Measurements from ENCODE around the gene SCFD2. TPM values are rescaled to one million over a fixed set of nuclear protein-coding genes. Genes with fewer than 3 reads are reported as not detected.
"Not testable (repeated sequence)": the region's sequence is repeated elsewhere in the genome, so short reads cannot be mapped to it uniquely, and the experiment has no call there.

The SCFD2 gene
- total RNA-seq, 2 donors from 2014 or later: 20.3 to 27.4 TPM

- Histone ChIP-seq H3K27me3 (replicated peaks; ENCODE audit: insufficient read depth) (no peaks in the 10 kb centered on the region), H3K9me3 (no peaks in the 10 kb centered on the region), H3K4me1 (ENCODE audit: control insufficient read depth in 1 of 2, low read depth in 2 of 2) (peaks cover 17 to 59% of the 10 kb centered on the region in 2 donors), H3K4me3 (no peak overlapping the region), H3K36me3 (no peaks in the 10 kb centered on the region), H3K27ac (peak overlapping the region in 1 of 2 donors; percentile 37)
- DNase-seq (ENCODE audit: low spot score) (no peak), ATAC-seq (ENCODE audit: insufficient number of reproducible peaks, low FRiP score, low read depth) (no peak)
- TF ChIP-seq CTCF (IDR thresholded peaks at IDR 0.05): no peak
These were observed 306.0 kb downstream of the SCFD2 start for GRCh38 chr4:53059871-53060270.

- no peaks in the 10 kb centered on the region for H3K9me3 ChIP-seq
- no peak for DNase-seq (ENCODE audit: low spot score)
- H3K4me1 ChIP-seq (ENCODE audit: control insufficient read depth in 1 of 2, low read depth in 2 of 2): peaks cover 17 to 58% of the 10 kb centered on the region in 2 donors
- TF ChIP-seq CTCF (IDR thresholded peaks at IDR 0.05): no peak
- no peak overlapping the region for H3K4me3 ChIP-seq
- peak overlapping the region; percentile 31 to 37 for H3K27ac ChIP-seq
- H3K27me3 ChIP-seq (replicated peaks; ENCODE audit: insufficient read depth): no peaks in the 10 kb centered on the region
- no peaks in the 10 kb centered on the region for H3K36me3 ChIP-seq
- ATAC-seq (ENCODE audit: insufficient number of reproducible peaks, low FRiP score, low read depth): no peak
These were observed 306.6 kb downstream of the SCFD2 start for GRCh38 chr4:53059256-53059655.

GRCh38 chr4:53057679-53058078 is 308.2 kb downstream of the SCFD2 start:
- no peak for TF ChIP-seq CTCF (IDR thresholded peaks at IDR 0.05)
- ATAC-seq (ENCODE audit: insufficient number of reproducible peaks, low FRiP score, low read depth): no peak
- Histone ChIP-seq H3K27me3 (replicated peaks; ENCODE audit: insufficient read depth) (no peaks in the 10 kb centered on the region), H3K36me3 (no peaks in the 10 kb centered on the region), H3K27ac (peak overlapping the region in 1 of 2 donors; percentile 75), H3K9me3 (no peaks in the 10 kb centered on the region), H3K4me1 (ENCODE audit: control insufficient read depth in 1 of 2, low read depth in 2 of 2) (peaks cover 17 to 56% of the 10 kb centered on the region in 2 donors), H3K4me3 (no peak overlapping the region)
- DNase-seq (ENCODE audit: low spot score): no peak

GRCh38 chr4:53057108-53057507 is 308.8 kb downstream of the SCFD2 start:
- DNase-seq (ENCODE audit: low spot score); ATAC-seq (ENCODE audit: insufficient number of reproducible peaks, low FRiP score, low read depth); H3K36me3 ChIP-seq; H3K4me3 ChIP-seq; H3K9me3 ChIP-seq; H3K27me3 ChIP-seq (replicated peaks; ENCODE audit: insufficient read depth): not testable (repeated sequence)
- H3K27ac ChIP-seq: peak overlapping the region; percentile 61 to 75
- H3K4me1 ChIP-seq (ENCODE audit: control insufficient read depth in 1 of 2, low read depth in 2 of 2): peaks cover 17 to 56% of the 10 kb centered on the region in 2 donors

GRCh38 chr4:53055716-53056403 is 310.0 kb downstream of the SCFD2 start:
- Histone ChIP-seq H3K36me3 (no peaks in the 10 kb centered on the region), H3K4me1 (ENCODE audit: control insufficient read depth in 1 of 2, low read depth in 2 of 2) (peaks cover 17 to 56% of the 10 kb centered on the region in 2 donors), H3K27ac (peak overlapping the region; percentile 72 to 75), H3K27me3 (replicated peaks; ENCODE audit: insufficient read depth) (no peaks in the 10 kb centered on the region), H3K9me3 (no peaks in the 10 kb centered on the region), H3K4me3 (no peak overlapping the region)
- DNase-seq (ENCODE audit: low spot score) (no peak), ATAC-seq (ENCODE audit: insufficient number of reproducible peaks, low FRiP score, low read depth) (no peak)
- TF ChIP-seq CTCF (IDR thresholded peaks at IDR 0.05): no peak

- H3K27ac ChIP-seq: peak overlapping the region; percentile 72 to 75
- no peaks in the 10 kb centered on the region for H3K36me3 ChIP-seq
- DNase-seq (ENCODE audit: low spot score): no peak
- H3K4me3 ChIP-seq: no peak overlapping the region
- no peaks in the 10 kb centered on the region for H3K27me3 ChIP-seq (replicated peaks; ENCODE audit: insufficient read depth)
- no peaks in the 10 kb centered on the region for H3K9me3 ChIP-seq
- peaks cover 17 to 56% of the 10 kb centered on the region in 2 donors for H3K4me1 ChIP-seq (ENCODE audit: control insufficient read depth in 1 of 2, low read depth in 2 of 2)
- ATAC-seq (ENCODE audit: insufficient number of reproducible peaks, low FRiP score, low read depth): peak; percentile 41
- no peak for TF ChIP-seq CTCF (IDR thresholded peaks at IDR 0.05)
These were observed 310.6 kb downstream of the SCFD2 start for GRCh38 chr4:53055274-53055673.
